AML-193 (cell line): ENCODE measurements around the gene SFXN2.
"Not testable (repeated sequence)": the region's sequence is repeated elsewhere in the genome, so short reads cannot be mapped to it uniquely, and the experiment has no call there.

ENCODE experiments used
- DNase-seq, 2 experiments: peaks; one replicate each; lab custom pipeline; 2025; lab: John Stamatoyannopoulos, UW

The SFXN2 gene

GRCh38 chr10:102752934-102753664 is 38.7 kb downstream of the SFXN2 start:
- DNase-seq: peak; percentile 46 to 67

- DNase-seq: no peak
Observed at GRCh38 chr10:102753718-102754117, 39.3 kb downstream of the SFXN2 start.

- no peak for DNase-seq
Observed at GRCh38 chr10:102757323-102757722, 42.9 kb downstream of the SFXN2 start.

- DNase-seq: no peak
Observed at GRCh38 chr10:102758240-102758932, 44.0 kb downstream of the SFXN2 start.

GRCh38 chr10:102758933-102759262 is 44.5 kb downstream of the SFXN2 start:
- not testable (repeated sequence) for DNase-seq

- no peak for DNase-seq
Observed at GRCh38 chr10:102759497-102760210, 45.2 kb downstream of the SFXN2 start.

GRCh38 chr10:102761981-102762380 is 47.5 kb downstream of the SFXN2 start:
- no peak for DNase-seq

GRCh38 chr10:102762401-102763015 is 48.1 kb downstream of the SFXN2 start:
- no peak for DNase-seq

GRCh38 chr10:102763037-102763607 is 48.7 kb downstream of the SFXN2 start:
- DNase-seq: no peak

- DNase-seq: no peak
Observed at GRCh38 chr10:102764470-102765161, 50.2 kb downstream of the SFXN2 start.

GRCh38 chr10:102765336-102765735 is 50.9 kb downstream of the SFXN2 start:
- DNase-seq: no peak

GRCh38 chr10:102767428-102768160 is 53.2 kb downstream of the SFXN2 start:
- no peak for DNase-seq

- no peak for DNase-seq
Observed at GRCh38 chr10:102769375-102770107, 55.1 kb downstream of the SFXN2 start.

- DNase-seq: no peak
Observed at GRCh38 chr10:102770108-102770482, 55.7 kb downstream of the SFXN2 start.

GRCh38 chr10:102770792-102771191 is 56.4 kb downstream of the SFXN2 start:
- no peak for DNase-seq

GRCh38 chr10:102773320-102773719 is 58.9 kb downstream of the SFXN2 start:
- no peak for DNase-seq

GRCh38 chr10:102773986-102774385 is 59.5 kb downstream of the SFXN2 start:
- no peak for DNase-seq

- no peak for DNase-seq
Observed at GRCh38 chr10:102775201-102775934, 60.9 kb downstream of the SFXN2 start.

GRCh38 chr10:102775935-102776669 is 61.7 kb downstream of the SFXN2 start:
- DNase-seq: no peak
